H9 (cell line): ENCODE data around the gene PDE2A. TPM values are rescaled to one million over a fixed set of nuclear protein-coding genes. Genes with fewer than 3 reads are reported as not detected.

Experiments
- DNase-seq: peaks from one replicate; pipeline ENCODE4 v3.0.0-alpha.2; 2017
- H2AFZ ChIP-seq: one replicate; pipeline ENCODE4 v1.6.1; 2013; ENCODE audit warnings: mild to moderate bottlenecking, low read length, control low read depth, moderate library complexity
- H2AK5ac ChIP-seq: 2 replicates; pipeline ENCODE4 v1.6.1; 2013; ENCODE audit warnings: low read length, control low read depth, mixed read lengths; ENCODE audit not compliant: insufficient read length
- H2BK120ac ChIP-seq: one replicate; pipeline ENCODE4 v1.6.1; 2013; ENCODE audit warnings: low read depth, mild to moderate bottlenecking, low read length, control low read depth, inconsistent platforms; ENCODE audit not compliant: poor library complexity, severe bottlenecking
- H2BK12ac ChIP-seq: 2 replicates; pipeline ENCODE4 v1.6.1; 2013; ENCODE audit warnings: low read length, control low read depth, mixed read lengths, low read depth; ENCODE audit not compliant: insufficient read length
- H2BK15ac ChIP-seq: 2 replicates; pipeline ENCODE4 v1.6.1; 2013; ENCODE audit warnings: low read depth, low read length, control low read depth
- H2BK20ac ChIP-seq: one replicate; pipeline ENCODE4 v1.6.1; 2013; ENCODE audit warnings: low read depth, mild to moderate bottlenecking, low read length, control low read depth, inconsistent platforms; ENCODE audit not compliant: poor library complexity, severe bottlenecking
- H2BK5ac ChIP-seq: 2 replicates; pipeline ENCODE4 v1.6.1; 2013; ENCODE audit warnings: low read length, control low read depth, mixed read lengths; ENCODE audit not compliant: insufficient read length
- H3K14ac ChIP-seq: 2 replicates; pipeline ENCODE4 v1.6.1; 2013; ENCODE audit warnings: low read length, control low read depth; ENCODE audit not compliant: insufficient read depth
- H3K18ac ChIP-seq: 2 replicates; pipeline ENCODE4 v1.6.1; 2013; ENCODE audit warnings: low read depth, mild to moderate bottlenecking, mixed read lengths, low read length, control low read depth; ENCODE audit not compliant: insufficient read length
- H3K23ac ChIP-seq: 2 replicates; pipeline ENCODE4 v1.6.1; 2013; ENCODE audit warnings: low read length, control low read depth, mixed read lengths, low read depth; ENCODE audit not compliant: insufficient read length
- H3K23me2 ChIP-seq: 2 replicates; pipeline ENCODE4 v1.6.1; 2013; ENCODE audit warnings: low read depth, mild to moderate bottlenecking, mixed read lengths, low read length, control low read depth; ENCODE audit not compliant: insufficient read length, poor library complexity, severe bottlenecking
- H3K27ac ChIP-seq: 2 replicates; pipeline ENCODE4 v1.5.1; 2013; ENCODE audit warnings: low read length, control low read depth, mixed read lengths, low read depth; ENCODE audit not compliant: insufficient read length
- H3K27me3 ChIP-seq: 2 replicates; pipeline ENCODE4 v1.6.1; 2013; ENCODE audit warnings: low read length, control low read depth, inconsistent platforms; ENCODE audit not compliant: insufficient read depth
- H3K4ac ChIP-seq: 2 replicates; pipeline ENCODE4 v1.6.1; 2013; ENCODE audit warnings: low read depth, mild to moderate bottlenecking, control low read depth, inconsistent platforms, low read length, moderate library complexity
- H3K4me1 ChIP-seq: 2 replicates; pipeline ENCODE4 v1.6.1; 2013; ENCODE audit warnings: low read length, control low read depth, inconsistent platforms; ENCODE audit not compliant: insufficient read depth
- H3K4me2 ChIP-seq: 2 replicates; pipeline ENCODE4 v1.6.1; 2013; ENCODE audit warnings: low read length, control low read depth, mixed read lengths; ENCODE audit not compliant: insufficient read length, insufficient read depth
- H3K56ac ChIP-seq: 2 replicates; pipeline ENCODE4 v1.6.1; 2013; ENCODE audit warnings: low read depth, mild to moderate bottlenecking, mixed read lengths, low read length, control low read depth; ENCODE audit not compliant: insufficient read length
- H3K79me1 ChIP-seq: 2 replicates; pipeline ENCODE4 v1.6.1; 2013; ENCODE audit warnings: low read depth, mild to moderate bottlenecking, moderate library complexity, low read length, control low read depth, inconsistent platforms; ENCODE audit not compliant: insufficient read depth, poor library complexity, severe bottlenecking
- H3K79me2 ChIP-seq: 2 replicates; pipeline ENCODE4 v1.6.1; 2013; ENCODE audit warnings: low read length, control low read depth, inconsistent platforms; ENCODE audit not compliant: insufficient read depth
- H3K9ac ChIP-seq: 2 replicates; pipeline ENCODE4 v1.6.1; 2013; ENCODE audit warnings: low read length, control low read depth, mixed read lengths; ENCODE audit not compliant: insufficient read length; ENCODE audit errors: extremely low read depth
- H3K9me3 ChIP-seq: one replicate; pipeline ENCODE4 v1.6.1; 2013; ENCODE audit warnings: low read depth, low read length, inconsistent platforms; ENCODE audit not compliant: control insufficient read depth
- H3T11ph ChIP-seq: one replicate; pipeline ENCODE4 v1.6.1; 2013; ENCODE audit warnings: mild to moderate bottlenecking, low read length, control low read depth, inconsistent platforms
- H4K20me1 ChIP-seq: one replicate; pipeline ENCODE4 v1.6.1; 2013; ENCODE audit not compliant: control insufficient read depth, insufficient read length, insufficient read depth
- H4K5ac ChIP-seq: 2 replicates; pipeline ENCODE4 v1.6.1; 2013; ENCODE audit warnings: low read depth, mild to moderate bottlenecking, mixed read lengths, low read length, control low read depth; ENCODE audit not compliant: insufficient read length
- H4K8ac ChIP-seq: replicated peaks from 2 replicates; pipeline ENCODE4 v1.6.1; 2013; ENCODE audit warnings: low read length, control low read depth, mixed read lengths, low read depth; ENCODE audit not compliant: insufficient read length
- H4K91ac ChIP-seq: 2 replicates; pipeline ENCODE4 v1.6.1; 2013; ENCODE audit warnings: low read depth, mild to moderate bottlenecking, moderate library complexity, mixed read lengths, low read length, control low read depth; ENCODE audit not compliant: insufficient read length
- H3K27ac Mint-ChIP-seq, 3 experiments: 2 replicates in 2 of 3; 3 replicates in 1 of 3; pipeline ENCODE4 v1.8.0; 2020 to 2021; ENCODE audit warnings: mixed read lengths in 3 of 3, mild to moderate bottlenecking in 1 of 3, moderate library complexity in 1 of 3
- H3K27me3 Mint-ChIP-seq: 2 replicates; pipeline ENCODE4 v1.8.0; 2021; ENCODE audit warnings: low read depth, mild to moderate bottlenecking, moderate library complexity, mixed read lengths
- H3K36me3 Mint-ChIP-seq, 3 experiments: 2 replicates in 2 of 3; 3 replicates in 1 of 3; pipeline ENCODE4 v1.8.0; 2020 to 2021; ENCODE audit warnings: low read depth in 3 of 3, mixed read lengths in 3 of 3; ENCODE audit not compliant: insufficient read depth in 1 of 3
- H3K4me1 Mint-ChIP-seq, 2 experiments: 2 replicates each; pipeline ENCODE4 v1.8.0; 2020; ENCODE audit warnings: mixed read lengths in 2 of 2
- H3K4me3 Mint-ChIP-seq, 2 experiments: 2 replicates in 1 of 2; 3 replicates in 1 of 2; pipeline ENCODE4 v1.8.0; 2020 to 2021; ENCODE audit warnings: mild to moderate bottlenecking in 2 of 2, mixed read lengths in 2 of 2, moderate library complexity in 1 of 2
- H3K9me3 Mint-ChIP-seq, 2 experiments: 2 replicates in 1 of 2; 3 replicates in 1 of 2; pipeline ENCODE4 v1.8.0; 2020; ENCODE audit warnings: mild to moderate bottlenecking in 2 of 2, mixed read lengths in 2 of 2, moderate library complexity in 1 of 2
- CTCF ChIP-seq: fragments of 200-600 bp; sonication (generic); conservative IDR thresholded peaks from 3 replicates; pipeline ENCODE4 v1.8.0; 2021; ENCODE audit warnings: antibody characterized with exemption, mild to moderate bottlenecking
- WGBS: extraction: QIAGEN DNeasy Blood & Tissue Kit; methylation state at CpG from one replicate; pipeline ENCODE4 v1.1.7; 2013; ENCODE audit warnings: missing lambda C conversion rate, low lambda C conversion rate, mixed read lengths; ENCODE audit not compliant: insufficient read length; ENCODE audit errors: extremely low coverage; 5-methylcytosine and 5-hydroxymethylcytosine counted together
- total RNA-seq: library from RNA; stranded (reverse); gene quantifications from 2 replicates; pipeline ENCODE4 v1.2.1, GENCODE V29; 2021

PDE2A gene
- total RNA-seq, 1 experiment from 2014 or later: 3.4 TPM

- no peaks in the 10 kb centered on the region for H3K4me1 Mint-ChIP-seq
Observed at GRCh38 chr11:72609045-72609444, 65.2 kb downstream of the PDE2A start.

More at GRCh38 chr11:72609045-72609444, 65.2 kb downstream of the PDE2A start:
- H3K36me3 Mint-ChIP-seq: no peaks in the 10 kb centered on the region
- WGBS: no CpG with 5 or more reads among the region's 4 CpGs
- Histone ChIP-seq H3K56ac (no peak overlapping the region), H3K4me1 (no peaks in the 10 kb centered on the region), H4K91ac (no peak overlapping the region), H3K23me2 (no peaks in the 10 kb centered on the region), H3K9me3 (no peaks in the 10 kb centered on the region), H2BK120ac (no peak overlapping the region), H3K23ac (no peak overlapping the region), H4K20me1 (peaks cover 2% of the 10 kb centered on the region), H3T11ph (no peak overlapping the region), H4K8ac (no peak overlapping the region), H3K27me3 (no peaks in the 10 kb centered on the region; the same call in 1 of the 2 replicates), H2BK12ac (no peak overlapping the region), H4K5ac (no peak overlapping the region), H3K4me2 (no peak overlapping the region), H3K18ac (no peak overlapping the region), H2AFZ (no peak overlapping the region), H3K27ac (no peak overlapping the region), H2BK15ac (no peak overlapping the region), H3K14ac (no peak overlapping the region), H2AK5ac (no peak overlapping the region), H3K79me1 (no peaks in the 10 kb centered on the region), H2BK5ac (no peak overlapping the region), H3K9ac (no peak overlapping the region), H3K79me2 (no peaks in the 10 kb centered on the region), H2BK20ac (no peak overlapping the region), H3K4ac (no peak overlapping the region)
- no peak overlapping the region for H3K4me3 Mint-ChIP-seq
- H3K27ac Mint-ChIP-seq: no peak overlapping the region
- peak; percentile 76 for TF ChIP-seq CTCF
- no peak for DNase-seq
- no peaks in the 10 kb centered on the region for H3K9me3 Mint-ChIP-seq
- peaks cover 47% of the 10 kb centered on the region for H3K27me3 Mint-ChIP-seq
